GM13977 (cell line): ENCODE data around the gene ERCC6L2.

Experiments
- DNase-seq: peaks from one replicate; pipeline ENCODE4 v3.0.0; 2012; ENCODE audit warnings: low spot score
- in situ Hi-C: fragments of 300-500 bp; cut with MboI; formaldehyde crosslinking; loops from one replicate; pipeline ENCODE4 v1.12.0; 2022; ENCODE audit warnings: low sequenced_read_pairs, low pct_unique_long_range_greater_than_20kb, mixed read lengths, inconsistent platforms; ENCODE audit not compliant: unreplicated experiment
- TF ChIP-seq, protein P1 (sequence below): IDR thresholded peaks from 2 replicates; pipeline ENCODE4 v1.5.1; 2012; ENCODE audit warnings: mild to moderate bottlenecking, control low read depth; ENCODE audit not compliant: insufficient read depth; ENCODE audit errors: extremely low read depth, missing control alignments

ERCC6L2 gene

GRCh38 chr9:95891067-95891671 lies 15.7 kb downstream of the ERCC6L2 start:
- in situ Hi-C loops = no loop called here
- DNase-seq = no peak
- TF ChIP-seq, protein P1, sequence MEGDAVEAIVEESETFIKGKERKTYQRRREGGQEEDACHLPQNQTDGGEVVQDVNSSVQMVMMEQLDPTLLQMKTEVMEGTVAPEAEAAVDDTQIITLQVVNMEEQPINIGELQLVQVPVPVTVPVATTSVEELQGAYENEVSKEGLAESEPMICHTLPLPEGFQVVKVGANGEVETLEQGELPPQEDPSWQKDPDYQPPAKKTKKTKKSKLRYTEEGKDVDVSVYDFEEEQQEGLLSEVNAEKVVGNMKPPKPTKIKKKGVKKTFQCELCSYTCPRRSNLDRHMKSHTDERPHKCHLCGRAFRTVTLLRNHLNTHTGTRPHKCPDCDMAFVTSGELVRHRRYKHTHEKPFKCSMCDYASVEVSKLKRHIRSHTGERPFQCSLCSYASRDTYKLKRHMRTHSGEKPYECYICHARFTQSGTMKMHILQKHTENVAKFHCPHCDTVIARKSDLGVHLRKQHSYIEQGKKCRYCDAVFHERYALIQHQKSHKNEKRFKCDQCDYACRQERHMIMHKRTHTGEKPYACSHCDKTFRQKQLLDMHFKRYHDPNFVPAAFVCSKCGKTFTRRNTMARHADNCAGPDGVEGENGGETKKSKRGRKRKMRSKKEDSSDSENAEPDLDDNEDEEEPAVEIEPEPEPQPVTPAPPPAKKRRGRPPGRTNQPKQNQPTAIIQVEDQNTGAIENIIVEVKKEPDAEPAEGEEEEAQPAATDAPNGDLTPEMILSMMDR = no peak

- no peak for DNase-seq
- TF ChIP-seq, protein P1 = no peak
- in situ Hi-C loops = no loop called here
These were observed 17.2 kb downstream of the ERCC6L2 start for GRCh38 chr9:95892690-95893089.

- in situ Hi-C loops = no loop called here
- TF ChIP-seq, protein P1 = no peak
These were observed 21.1 kb downstream of the ERCC6L2 start for GRCh38 chr9:95896580-95896979.

GRCh38 chr9:95901506-95901905 lies 26.0 kb downstream of the ERCC6L2 start:
- DNase-seq = no peak
- in situ Hi-C loops = no loop called here
- TF ChIP-seq, protein P1 = no peak

More at GRCh38 chr9:95896580-95896979, 21.1 kb downstream of the ERCC6L2 start:
- DNase-seq = no peak

DNA sequence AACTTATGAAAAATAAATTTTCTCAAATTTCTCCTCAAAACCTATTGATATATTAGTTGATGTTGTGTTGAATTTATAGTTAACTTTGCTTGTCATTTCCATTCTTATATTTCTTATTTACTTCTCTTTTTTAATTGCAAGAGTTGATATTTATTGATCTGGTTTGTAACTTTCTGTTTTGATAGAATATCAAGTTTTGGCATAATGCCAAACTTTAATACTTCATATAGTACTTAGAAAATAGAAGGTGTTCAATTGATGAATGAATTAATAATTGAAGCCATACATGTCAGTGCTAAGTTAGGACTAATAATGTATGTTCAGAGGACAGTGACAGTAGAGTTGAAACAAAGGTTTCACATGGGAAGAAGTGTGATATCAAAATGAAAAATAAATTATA lies 27.9 kb downstream of the ERCC6L2 start:
- TF ChIP-seq, protein P1 = no peak
- in situ Hi-C loops = no loop called here
- DNase-seq = no peak

DNA sequence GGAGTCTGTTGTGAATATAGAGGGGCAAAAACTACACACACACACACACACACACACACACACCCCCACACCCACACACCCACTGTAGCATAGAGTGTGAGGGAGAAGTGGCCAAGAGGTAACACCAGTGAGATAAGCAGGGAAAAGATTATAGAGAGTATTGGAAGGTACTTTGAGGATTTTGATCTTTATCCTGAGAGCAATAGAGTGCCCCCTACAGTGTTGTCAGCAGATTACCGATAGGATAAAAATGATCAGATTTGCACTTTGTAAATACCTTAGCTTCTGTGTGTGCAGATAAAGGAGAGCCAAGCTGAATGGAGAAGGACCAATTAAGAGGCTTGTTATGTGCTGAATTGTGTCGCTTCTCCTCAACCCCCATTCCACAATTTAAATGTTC lies 32.3 kb downstream of the ERCC6L2 start:
- TF ChIP-seq, protein P1 = peak; percentile 42
- in situ Hi-C loops = no loop called here
- no peak for DNase-seq
